Measurements from ENCODE around the gene ZNF362. TPM values are rescaled to one million over a fixed set of nuclear protein-coding genes. Genes with fewer than 3 reads are reported as not detected.

ZNF362 gene
- total and polyA plus RNA-seq, 2 experiments from 2014 or later, result 9.7 to 26.0 TPM

GRCh38 chr1:33347650-33347992 is 91.3 kb downstream of the ZNF362 start:
- peak overlapping the region; percentile 94 for H3K4me3 ChIP-seq
- in situ Hi-C loops (cut with MboI), result no loop called here
- WGBS, 2 experiments (ENCODE audit: low coverage in 1 of 2, low lambda C conversion rate in 2 of 2, missing lambda C conversion rate in 2 of 2), result 0 to 4% methylated on average over 5 of the region's 5 CpGs
- no peak for TF ChIP-seq EZH2 (IDR thresholded peaks at IDR 0.05; ENCODE audit: insufficient read depth, poor library complexity, severe bottlenecking)
- TF ChIP-seq EZH2phosphoT487 (IDR thresholded peaks at IDR 0.05; ENCODE audit: insufficient read depth, low read depth), result no peak
- H3K9me3 ChIP-seq (ENCODE audit: low read depth), result no peaks in the 10 kb centered on the region
- H3K4me1 ChIP-seq (ENCODE audit: insufficient read depth), result peaks cover 54% of the 10 kb centered on the region
- peaks cover 17% of the 10 kb centered on the region; the same call in 1 of the 2 replicates for H3K36me3 ChIP-seq (ENCODE audit: low read depth)
- H3F3A ChIP-seq (ENCODE audit: insufficient read depth), result peaks cover 67% of the 10 kb centered on the region
- peak overlapping the region; percentile 88 for H3K9ac ChIP-seq
- peaks cover 71% of the 10 kb centered on the region for H3K79me2 ChIP-seq (ENCODE audit: insufficient read depth)
- H3K4me2 ChIP-seq (ENCODE audit: unreplicated experiment), result peak overlapping the region; percentile 87
- peak overlapping the region; percentile 83 for H3K27ac ChIP-seq
- H4K20me1 ChIP-seq (ENCODE audit: insufficient read depth), result peaks cover 8% of the 10 kb centered on the region; the same call in 1 of the 2 replicates
- peak; percentile 41 for DNase-seq
- no peaks in the 10 kb centered on the region for H3K27me3 ChIP-seq (replicated peaks; ENCODE audit: insufficient read depth)
- H2AFZ ChIP-seq, result no peak overlapping the region
- H3K9me2 ChIP-seq (ENCODE audit: insufficient read depth), result no peaks in the 10 kb centered on the region

GRCh38 chr1:33348194-33348593 is 91.9 kb downstream of the ZNF362 start:
- Histone ChIP-seq H3K4me1 (ENCODE audit: insufficient read depth) (peaks cover 48% of the 10 kb centered on the region), H3K4me3 (peak overlapping the region; percentile 94), H3K9me2 (ENCODE audit: insufficient read depth) (no peaks in the 10 kb centered on the region), H3K36me3 (ENCODE audit: low read depth) (peaks cover 12% of the 10 kb centered on the region; the same call in 1 of the 2 replicates), H2AFZ (no peak overlapping the region), H3K27me3 (replicated peaks; ENCODE audit: insufficient read depth) (no peaks in the 10 kb centered on the region), H3K4me2 (ENCODE audit: unreplicated experiment) (peak overlapping the region; percentile 87), H3K79me2 (ENCODE audit: insufficient read depth) (peaks cover 65% of the 10 kb centered on the region), H3K27ac (peak overlapping the region; percentile 83), H4K20me1 (ENCODE audit: insufficient read depth) (peaks cover 8% of the 10 kb centered on the region; the same call in 1 of the 2 replicates), H3K9me3 (ENCODE audit: low read depth) (no peaks in the 10 kb centered on the region), H3K9ac (peak overlapping the region; percentile 88), H3F3A (ENCODE audit: insufficient read depth) (peaks cover 62% of the 10 kb centered on the region)
- DNase-seq, result peak; percentile 66
- WGBS, 2 experiments (ENCODE audit: low coverage in 1 of 2, low lambda C conversion rate in 2 of 2, missing lambda C conversion rate in 2 of 2), result 0% methylated on average over 2 of the region's 2 CpGs
- in situ Hi-C loops (cut with MboI), result no loop called here
- TF ChIP-seq EZH2phosphoT487 (IDR thresholded peaks at IDR 0.05; ENCODE audit: insufficient read depth, low read depth) (no peak), EZH2 (IDR thresholded peaks at IDR 0.05; ENCODE audit: insufficient read depth, poor library complexity, severe bottlenecking) (no peak)

GRCh38 chr1:33348676-33349080 is 92.4 kb downstream of the ZNF362 start:
- in situ Hi-C loops (cut with MboI), result no loop called here
- DNase-seq, result peak; percentile 46
- TF ChIP-seq EZH2phosphoT487 (IDR thresholded peaks at IDR 0.05; ENCODE audit: insufficient read depth, low read depth) (no peak), EZH2 (IDR thresholded peaks at IDR 0.05; ENCODE audit: insufficient read depth, poor library complexity, severe bottlenecking) (no peak)
- Histone ChIP-seq H3K4me3 (peak overlapping the region; percentile 94), H3K4me1 (ENCODE audit: insufficient read depth) (peaks cover 43% of the 10 kb centered on the region), H3K9ac (peak overlapping the region; percentile 88), H3K27ac (peak overlapping the region; percentile 83), H3K4me2 (ENCODE audit: unreplicated experiment) (peak overlapping the region; percentile 87), H2AFZ (no peak overlapping the region), H3F3A (ENCODE audit: insufficient read depth) (peaks cover 59% of the 10 kb centered on the region), H3K9me3 (ENCODE audit: low read depth) (no peaks in the 10 kb centered on the region), H3K9me2 (ENCODE audit: insufficient read depth) (no peaks in the 10 kb centered on the region), H4K20me1 (ENCODE audit: insufficient read depth) (peaks cover 8% of the 10 kb centered on the region; the same call in 1 of the 2 replicates), H3K27me3 (replicated peaks; ENCODE audit: insufficient read depth) (no peaks in the 10 kb centered on the region), H3K79me2 (ENCODE audit: insufficient read depth) (peaks cover 60% of the 10 kb centered on the region), H3K36me3 (ENCODE audit: low read depth) (peaks cover 12% of the 10 kb centered on the region; the same call in 1 of the 2 replicates)
- 0 to 1% methylated on average over 11 of the region's 11 CpGs for WGBS, 2 experiments (ENCODE audit: low coverage in 1 of 2, low lambda C conversion rate in 2 of 2, missing lambda C conversion rate in 2 of 2)

GRCh38 chr1:33349081-33349759 is 92.9 kb downstream of the ZNF362 start:
- Histone ChIP-seq H3K9me3 (ENCODE audit: low read depth) (no peaks in the 10 kb centered on the region), H3K27me3 (replicated peaks; ENCODE audit: insufficient read depth) (no peaks in the 10 kb centered on the region), H3F3A (ENCODE audit: insufficient read depth) (peaks cover 54% of the 10 kb centered on the region), H3K79me2 (ENCODE audit: insufficient read depth) (peaks cover 55% of the 10 kb centered on the region), H3K9me2 (ENCODE audit: insufficient read depth) (no peaks in the 10 kb centered on the region), H4K20me1 (ENCODE audit: insufficient read depth) (peaks cover 8% of the 10 kb centered on the region; the same call in 1 of the 2 replicates), H3K27ac (peak overlapping the region; percentile 83), H3K4me1 (ENCODE audit: insufficient read depth) (peaks cover 38% of the 10 kb centered on the region), H3K36me3 (ENCODE audit: low read depth) (peaks cover 12% of the 10 kb centered on the region; the same call in 1 of the 2 replicates), H2AFZ (no peak overlapping the region), H3K4me3 (peak overlapping the region; percentile 94), H3K4me2 (ENCODE audit: unreplicated experiment) (peak overlapping the region; percentile 87), H3K9ac (peak overlapping the region; percentile 88)
- in situ Hi-C loops (cut with MboI), result no loop called here
- no peak for TF ChIP-seq EZH2phosphoT487 (IDR thresholded peaks at IDR 0.05; ENCODE audit: insufficient read depth, low read depth)
- TF ChIP-seq EZH2 (IDR thresholded peaks at IDR 0.05; ENCODE audit: insufficient read depth, poor library complexity, severe bottlenecking), result no peak
- peak; percentile 63 for DNase-seq
- WGBS, 2 experiments (ENCODE audit: low coverage in 1 of 2, low lambda C conversion rate in 2 of 2, missing lambda C conversion rate in 2 of 2), result 0 to 1% methylated on average over 39 to 62 of the region's 78 CpGs
